Ishikawa (cell line): ENCODE data around the gene CALCR.

ENCODE experiments used
- MAX ChIP-seq: IDR thresholded peaks from 2 replicates; pipeline ENCODE4 v1.6.1; 2012
- TAF1 ChIP-seq: IDR thresholded peaks from 2 replicates; pipeline ENCODE4 v1.6.1; 2012; ENCODE audit warnings: low read depth, mild to moderate bottlenecking
- ZBTB7A ChIP-seq: IDR thresholded peaks from 2 replicates; pipeline ENCODE4 v1.6.1; 2012; ENCODE audit warnings: low read depth

GRCh38 chr7:93475811-93476210, 98.7 kb downstream of the CALCR start:
- TF ChIP-seq MAX (no peak), ZBTB7A (no peak), TAF1 (no peak)
